HFFc6 (cell line): Measurements from ENCODE around the gene CASS4. TPM values are rescaled to one million over a fixed set of nuclear protein-coding genes. Genes with fewer than 3 reads are reported as not detected.

Source experiments
- DNase-seq: peaks from one replicate; pipeline ENCODE4 v3.0.0-alpha.2; 2018
- H3K27ac Mint-ChIP-seq: 2 replicates; pipeline ENCODE4 v1.8.0; 2020; ENCODE audit warnings: mild to moderate bottlenecking, mixed read lengths
- H3K27me3 Mint-ChIP-seq: 2 replicates; pipeline ENCODE4 v1.8.0; 2021; ENCODE audit warnings: mild to moderate bottlenecking, moderate library complexity, mixed read lengths; ENCODE audit not compliant: insufficient read depth
- H3K36me3 Mint-ChIP-seq: 2 replicates; pipeline ENCODE4 v1.8.0; 2021; ENCODE audit warnings: low read depth, mixed read lengths
- H3K4me1 Mint-ChIP-seq: 2 replicates; pipeline ENCODE4 v1.8.0; 2020; ENCODE audit warnings: low read depth, mixed read lengths
- H3K4me3 Mint-ChIP-seq: 2 replicates; pipeline ENCODE4 v1.8.0; 2020; ENCODE audit warnings: mild to moderate bottlenecking, moderate library complexity, mixed read lengths
- H3K9me3 Mint-ChIP-seq: 2 replicates; pipeline ENCODE4 v1.8.0; 2020; ENCODE audit warnings: mild to moderate bottlenecking, mixed read lengths
- CTCF ChIP-seq: fragments of 200-600 bp; sonication (generic); IDR thresholded peaks from 2 replicates; pipeline ENCODE4 v1.5.0; 2021; ENCODE audit warnings: antibody characterized with exemption, mild to moderate bottlenecking
- total RNA-seq, 6 experiments: library from RNA; stranded (reverse); fragmentation: NEBNext Ultra II Directional; extraction: Animal tissue kit (Norgen Biotek cat#: 25700); gene quantifications; 2 replicates in 1 of 6; 3 replicates in 5 of 6; pipeline ENCODE4 v1.2.3, GENCODE V29; 2021

The CASS4 gene
- total RNA-seq, 6 experiments from 2014 or later, result 0.38 to 0.70 (median 0.56) TPM

GRCh38 chr20:56420028-56420427, 8.0 kb downstream of the CASS4 start:
- H3K36me3 Mint-ChIP-seq, result peaks cover 16% of the 10 kb centered on the region
- no peak for TF ChIP-seq CTCF
- H3K9me3 Mint-ChIP-seq, result no peaks in the 10 kb centered on the region
- DNase-seq, result no peak
- H3K4me1 Mint-ChIP-seq, result peaks cover 80% of the 10 kb centered on the region
- no peak overlapping the region for H3K4me3 Mint-ChIP-seq
- H3K27ac Mint-ChIP-seq, result peak overlapping the region; percentile 93
- no peaks in the 10 kb centered on the region for H3K27me3 Mint-ChIP-seq

- Mint-ChIP-seq H3K36me3 (peaks cover 16% of the 10 kb centered on the region), H3K4me3 (no peak overlapping the region), H3K4me1 (peaks cover 74% of the 10 kb centered on the region), H3K9me3 (no peaks in the 10 kb centered on the region), H3K27me3 (no peaks in the 10 kb centered on the region), H3K27ac (peak overlapping the region; percentile 93)
- TF ChIP-seq CTCF, result no peak
- DNase-seq, result no peak
These were observed 9.1 kb downstream of the CASS4 start for GRCh38 chr20:56420940-56421688.

GRCh38 chr20:56422076-56422823, 10.2 kb downstream of the CASS4 start:
- no peaks in the 10 kb centered on the region for H3K9me3 Mint-ChIP-seq
- peak; percentile 79 for DNase-seq
- H3K36me3 Mint-ChIP-seq, result peaks cover 16% of the 10 kb centered on the region
- peak; percentile 40; the same call in 1 of the 2 replicates for TF ChIP-seq CTCF
- H3K27me3 Mint-ChIP-seq, result no peaks in the 10 kb centered on the region
- H3K4me1 Mint-ChIP-seq, result peaks cover 68% of the 10 kb centered on the region
- peak overlapping the region; percentile 37 for H3K4me3 Mint-ChIP-seq
- H3K27ac Mint-ChIP-seq, result peak overlapping the region; percentile 93

- H3K9me3 Mint-ChIP-seq, result no peaks in the 10 kb centered on the region
- H3K27me3 Mint-ChIP-seq, result no peaks in the 10 kb centered on the region
- no peak for TF ChIP-seq CTCF
- peak overlapping the region; percentile 37 for H3K4me3 Mint-ChIP-seq
- DNase-seq, result no peak
- H3K4me1 Mint-ChIP-seq, result peaks cover 68% of the 10 kb centered on the region
- peak overlapping the region; percentile 93 for H3K27ac Mint-ChIP-seq
- peaks cover 10% of the 10 kb centered on the region for H3K36me3 Mint-ChIP-seq
These were observed 10.7 kb downstream of the CASS4 start for GRCh38 chr20:56422824-56423189.

- TF ChIP-seq CTCF, result no peak
- Mint-ChIP-seq H3K9me3 (no peaks in the 10 kb centered on the region), H3K27me3 (no peaks in the 10 kb centered on the region), H3K36me3 (peaks cover 6% of the 10 kb centered on the region), H3K4me3 (0 out of 2 replicates have a peak overlapping the region, but pooled peaks have one; percentile 37), H3K4me1 (peaks cover 68% of the 10 kb centered on the region), H3K27ac (peak overlapping the region; percentile 93)
- no peak for DNase-seq
These were observed 11.2 kb downstream of the CASS4 start for GRCh38 chr20:56423211-56423610.
